Activated T-helper 1 cell treated with anti-CD3 and anti-CD28 coated beads, Interleukin-12 subunit alpha, Interleukin-12 subunit beta, Interleukin-2, Interleukin-4 antibody, amounts not matched to agents 30 ng/mL and 10 ng/mL and 1 ng/mL, durations not matched to agents 14 hours and 24 hours and 36 hours (primary cell): ENCODE measurements around the gene ODAD4. TPM values are rescaled to one million over a fixed set of nuclear protein-coding genes. Genes with fewer than 3 reads are reported as not detected.
"Not testable (repeated sequence)": the region's sequence is repeated elsewhere in the genome, so short reads cannot be mapped to it uniquely, and the experiment has no call there.

Source experiments
- DNase-seq: peaks from one replicate; pipeline ENCODE4 v3.0.0; 2021; ENCODE audit warnings: low spot score
- H3K27ac Mint-ChIP-seq: one replicate; pipeline ENCODE4 v1.8.0; 2021; ENCODE audit warnings: mild to moderate bottlenecking, mixed read lengths
- H3K27me3 Mint-ChIP-seq: one replicate; pipeline ENCODE4 v1.8.0; 2022; ENCODE audit warnings: mild to moderate bottlenecking, moderate library complexity, mixed read lengths; ENCODE audit not compliant: insufficient read depth
- H3K36me3 Mint-ChIP-seq: one replicate; pipeline ENCODE4 v1.8.0; 2021; ENCODE audit warnings: low read depth, mixed read lengths
- H3K4me1 Mint-ChIP-seq: one replicate; pipeline ENCODE4 v1.8.0; 2021; ENCODE audit warnings: low read depth, mixed read lengths
- H3K4me3 Mint-ChIP-seq: one replicate; pipeline ENCODE4 v1.8.0; 2021; ENCODE audit warnings: mild to moderate bottlenecking, moderate library complexity, mixed read lengths
- H3K9me3 Mint-ChIP-seq: one replicate; pipeline ENCODE4 v1.8.0; 2021; ENCODE audit warnings: mixed read lengths
- intact Hi-C: fragments of 100-400 bp; cut with micrococcal nuclease; formaldehyde crosslinking; loops from one replicate; pipeline ENCODE4 v1.15.1; 2024
- total RNA-seq: library from RNA; stranded (reverse); gene quantifications from 2 replicates; pipeline ENCODE4 v1.2.3, GENCODE V29; 2022

ODAD4 gene
- total RNA-seq, 1 donor from 2014 or later: 0.39 TPM

- DNase-seq, H3K27me3 Mint-ChIP-seq, H3K9me3 Mint-ChIP-seq, H3K4me3 Mint-ChIP-seq, H3K27ac Mint-ChIP-seq, intact Hi-C loops: not testable (repeated sequence)
- Mint-ChIP-seq H3K36me3 (peaks cover 15% of the 10 kb centered on the region), H3K4me1 (peaks cover 37% of the 10 kb centered on the region)
Measured at GRCh38 chr17:42012363-42012762, 81.9 kb downstream of the ODAD4 start.

GRCh38 chr17:42013740-42014139 is 83.3 kb downstream of the ODAD4 start:
- peaks cover 50% of the 10 kb centered on the region for H3K4me1 Mint-ChIP-seq
- DNase-seq, H3K4me3 Mint-ChIP-seq, intact Hi-C loops, H3K9me3 Mint-ChIP-seq, H3K27me3 Mint-ChIP-seq: not testable (repeated sequence)
- H3K36me3 Mint-ChIP-seq: peaks cover 15% of the 10 kb centered on the region
- peak overlapping the region; percentile 32 for H3K27ac Mint-ChIP-seq

Other genes starting within 250 kb of the ODAD4 start
- gene EIF1, start 241.7 kb upstream of the ODAD4 start, total RNA-seq: 876 and 893 TPM in 2 replicates
- not detected in 2 replicates for gene GAST, start 218.3 kb upstream of the ODAD4 start, total RNA-seq
- gene HAP1, start 196.0 kb upstream of the ODAD4 start, total RNA-seq: not detected in 2 replicates
- 0.12 and 0.39 TPM in 2 replicates for gene JUP, start 143.9 kb upstream of the ODAD4 start, total RNA-seq
- 4.1 and 5.0 TPM in 2 replicates for gene P3H4, start 118.7 kb upstream of the ODAD4 start, total RNA-seq
- gene FKBP10, start 117.6 kb upstream of the ODAD4 start, total RNA-seq: 0.62 and 1.1 TPM in 2 replicates
- 40.8 and 44.5 TPM in 2 replicates for gene NT5C3B, start 94.4 kb upstream of the ODAD4 start, total RNA-seq
- gene KLHL10, start 92.8 kb upstream of the ODAD4 start, total RNA-seq: not detected in 2 replicates
- gene KLHL11, start 65.2 kb upstream of the ODAD4 start, total RNA-seq: 20.0 and 21.7 TPM in 2 replicates
- 200 and 211 TPM in 2 replicates for gene ACLY, start 11.7 kb upstream of the ODAD4 start, total RNA-seq
- 89.1 and 89.8 TPM in 2 replicates for gene CNP, start 36.2 kb downstream of the ODAD4 start, total RNA-seq
- gene DNAJC7, start 86.8 kb downstream of the ODAD4 start, total RNA-seq: 124 and 129 TPM in 2 replicates
- 32.6 and 36.3 TPM in 2 replicates for gene NKIRAS2, start 89.5 kb downstream of the ODAD4 start, total RNA-seq
- gene C17orf113, start 120.0 kb downstream of the ODAD4 start, total RNA-seq: 0.05 TPM in 2 replicates
- gene ZNF385C, start 167.9 kb downstream of the ODAD4 start, total RNA-seq: 0.10 TPM in 1 of 2 replicates, not detected in the other
- gene DHX58, start 182.1 kb downstream of the ODAD4 start, total RNA-seq: 26.9 and 28.4 TPM in 2 replicates
- gene KAT2A, start 190.8 kb downstream of the ODAD4 start, total RNA-seq: 70.8 and 76.9 TPM in 2 replicates
- 0.10 TPM in 1 of 2 replicates, not detected in the other for gene HSPB9, start 192.2 kb downstream of the ODAD4 start, total RNA-seq
- 73.3 and 80.0 TPM in 2 replicates for gene RAB5C, start 224.4 kb downstream of the ODAD4 start, total RNA-seq